H9 (cell line): ENCODE data around the gene CCDC40. TPM values are rescaled to one million over a fixed set of nuclear protein-coding genes. Genes with fewer than 3 reads are reported as not detected.

Experiments
- DNase-seq: peaks from one replicate; pipeline ENCODE4 v3.0.0-alpha.2; 2017
- H2AFZ ChIP-seq: one replicate; pipeline ENCODE4 v1.6.1; 2013; ENCODE audit warnings: mild to moderate bottlenecking, low read length, control low read depth, moderate library complexity
- H2AK5ac ChIP-seq: 2 replicates; pipeline ENCODE4 v1.6.1; 2013; ENCODE audit warnings: low read length, control low read depth, mixed read lengths; ENCODE audit not compliant: insufficient read length
- H2BK120ac ChIP-seq: one replicate; pipeline ENCODE4 v1.6.1; 2013; ENCODE audit warnings: low read depth, mild to moderate bottlenecking, low read length, control low read depth, inconsistent platforms; ENCODE audit not compliant: poor library complexity, severe bottlenecking
- H2BK12ac ChIP-seq: 2 replicates; pipeline ENCODE4 v1.6.1; 2013; ENCODE audit warnings: low read length, control low read depth, mixed read lengths, low read depth; ENCODE audit not compliant: insufficient read length
- H2BK15ac ChIP-seq: 2 replicates; pipeline ENCODE4 v1.6.1; 2013; ENCODE audit warnings: low read depth, low read length, control low read depth
- H2BK20ac ChIP-seq: one replicate; pipeline ENCODE4 v1.6.1; 2013; ENCODE audit warnings: low read depth, mild to moderate bottlenecking, low read length, control low read depth, inconsistent platforms; ENCODE audit not compliant: poor library complexity, severe bottlenecking
- H2BK5ac ChIP-seq: 2 replicates; pipeline ENCODE4 v1.6.1; 2013; ENCODE audit warnings: low read length, control low read depth, mixed read lengths; ENCODE audit not compliant: insufficient read length
- H3K14ac ChIP-seq: 2 replicates; pipeline ENCODE4 v1.6.1; 2013; ENCODE audit warnings: low read length, control low read depth; ENCODE audit not compliant: insufficient read depth
- H3K18ac ChIP-seq: 2 replicates; pipeline ENCODE4 v1.6.1; 2013; ENCODE audit warnings: low read depth, mild to moderate bottlenecking, mixed read lengths, low read length, control low read depth; ENCODE audit not compliant: insufficient read length
- H3K23ac ChIP-seq: 2 replicates; pipeline ENCODE4 v1.6.1; 2013; ENCODE audit warnings: low read length, control low read depth, mixed read lengths, low read depth; ENCODE audit not compliant: insufficient read length
- H3K23me2 ChIP-seq: 2 replicates; pipeline ENCODE4 v1.6.1; 2013; ENCODE audit warnings: low read depth, mild to moderate bottlenecking, mixed read lengths, low read length, control low read depth; ENCODE audit not compliant: insufficient read length, poor library complexity, severe bottlenecking
- H3K27ac ChIP-seq: 2 replicates; pipeline ENCODE4 v1.5.1; 2013; ENCODE audit warnings: low read length, control low read depth, mixed read lengths, low read depth; ENCODE audit not compliant: insufficient read length
- H3K27me3 ChIP-seq: 2 replicates; pipeline ENCODE4 v1.6.1; 2013; ENCODE audit warnings: low read length, control low read depth, inconsistent platforms; ENCODE audit not compliant: insufficient read depth
- H3K4ac ChIP-seq: 2 replicates; pipeline ENCODE4 v1.6.1; 2013; ENCODE audit warnings: low read depth, mild to moderate bottlenecking, control low read depth, inconsistent platforms, low read length, moderate library complexity
- H3K4me1 ChIP-seq: 2 replicates; pipeline ENCODE4 v1.6.1; 2013; ENCODE audit warnings: low read length, control low read depth, inconsistent platforms; ENCODE audit not compliant: insufficient read depth
- H3K4me2 ChIP-seq: 2 replicates; pipeline ENCODE4 v1.6.1; 2013; ENCODE audit warnings: low read length, control low read depth, mixed read lengths; ENCODE audit not compliant: insufficient read length, insufficient read depth
- H3K56ac ChIP-seq: 2 replicates; pipeline ENCODE4 v1.6.1; 2013; ENCODE audit warnings: low read depth, mild to moderate bottlenecking, mixed read lengths, low read length, control low read depth; ENCODE audit not compliant: insufficient read length
- H3K79me1 ChIP-seq: 2 replicates; pipeline ENCODE4 v1.6.1; 2013; ENCODE audit warnings: low read depth, mild to moderate bottlenecking, moderate library complexity, low read length, control low read depth, inconsistent platforms; ENCODE audit not compliant: insufficient read depth, poor library complexity, severe bottlenecking
- H3K79me2 ChIP-seq: 2 replicates; pipeline ENCODE4 v1.6.1; 2013; ENCODE audit warnings: low read length, control low read depth, inconsistent platforms; ENCODE audit not compliant: insufficient read depth
- H3K9ac ChIP-seq: 2 replicates; pipeline ENCODE4 v1.6.1; 2013; ENCODE audit warnings: low read length, control low read depth, mixed read lengths; ENCODE audit not compliant: insufficient read length; ENCODE audit errors: extremely low read depth
- H3K9me3 ChIP-seq: one replicate; pipeline ENCODE4 v1.6.1; 2013; ENCODE audit warnings: low read depth, low read length, inconsistent platforms; ENCODE audit not compliant: control insufficient read depth
- H3T11ph ChIP-seq: one replicate; pipeline ENCODE4 v1.6.1; 2013; ENCODE audit warnings: mild to moderate bottlenecking, low read length, control low read depth, inconsistent platforms
- H4K20me1 ChIP-seq: one replicate; pipeline ENCODE4 v1.6.1; 2013; ENCODE audit not compliant: control insufficient read depth, insufficient read length, insufficient read depth
- H4K5ac ChIP-seq: 2 replicates; pipeline ENCODE4 v1.6.1; 2013; ENCODE audit warnings: low read depth, mild to moderate bottlenecking, mixed read lengths, low read length, control low read depth; ENCODE audit not compliant: insufficient read length
- H4K8ac ChIP-seq: replicated peaks from 2 replicates; pipeline ENCODE4 v1.6.1; 2013; ENCODE audit warnings: low read length, control low read depth, mixed read lengths, low read depth; ENCODE audit not compliant: insufficient read length
- H4K91ac ChIP-seq: 2 replicates; pipeline ENCODE4 v1.6.1; 2013; ENCODE audit warnings: low read depth, mild to moderate bottlenecking, moderate library complexity, mixed read lengths, low read length, control low read depth; ENCODE audit not compliant: insufficient read length
- H3K27ac Mint-ChIP-seq, 3 experiments: 2 replicates in 2 of 3; 3 replicates in 1 of 3; pipeline ENCODE4 v1.8.0; 2020 to 2021; ENCODE audit warnings: mixed read lengths in 3 of 3, mild to moderate bottlenecking in 1 of 3, moderate library complexity in 1 of 3
- H3K27me3 Mint-ChIP-seq: 2 replicates; pipeline ENCODE4 v1.8.0; 2021; ENCODE audit warnings: low read depth, mild to moderate bottlenecking, moderate library complexity, mixed read lengths
- H3K36me3 Mint-ChIP-seq, 3 experiments: 2 replicates in 2 of 3; 3 replicates in 1 of 3; pipeline ENCODE4 v1.8.0; 2020 to 2021; ENCODE audit warnings: low read depth in 3 of 3, mixed read lengths in 3 of 3; ENCODE audit not compliant: insufficient read depth in 1 of 3
- H3K4me1 Mint-ChIP-seq, 2 experiments: 2 replicates each; pipeline ENCODE4 v1.8.0; 2020; ENCODE audit warnings: mixed read lengths in 2 of 2
- H3K4me3 Mint-ChIP-seq, 2 experiments: 2 replicates in 1 of 2; 3 replicates in 1 of 2; pipeline ENCODE4 v1.8.0; 2020 to 2021; ENCODE audit warnings: mild to moderate bottlenecking in 2 of 2, mixed read lengths in 2 of 2, moderate library complexity in 1 of 2
- H3K9me3 Mint-ChIP-seq, 2 experiments: 2 replicates in 1 of 2; 3 replicates in 1 of 2; pipeline ENCODE4 v1.8.0; 2020; ENCODE audit warnings: mild to moderate bottlenecking in 2 of 2, mixed read lengths in 2 of 2, moderate library complexity in 1 of 2
- CTCF ChIP-seq: fragments of 200-600 bp; sonication (generic); conservative IDR thresholded peaks from 3 replicates; pipeline ENCODE4 v1.8.0; 2021; ENCODE audit warnings: antibody characterized with exemption, mild to moderate bottlenecking
- WGBS: extraction: QIAGEN DNeasy Blood & Tissue Kit; methylation state at CpG from one replicate; pipeline ENCODE4 v1.1.7; 2013; ENCODE audit warnings: missing lambda C conversion rate, low lambda C conversion rate, mixed read lengths; ENCODE audit not compliant: insufficient read length; ENCODE audit errors: extremely low coverage; 5-methylcytosine and 5-hydroxymethylcytosine counted together
- total RNA-seq: library from RNA; stranded (reverse); gene quantifications from 2 replicates; pipeline ENCODE4 v1.2.1, GENCODE V29; 2021

The CCDC40 gene
- total RNA-seq, 1 experiment from 2014 or later = 8.9 TPM

- H3K27ac Mint-ChIP-seq = no peak overlapping the region
- WGBS = no CpG with 5 or more reads among the region's 2 CpGs
- H2BK15ac ChIP-seq = no peak overlapping the region
These were observed 14.8 kb upstream of the CCDC40 start for GRCh38 chr17:80021600-80021999.

More at GRCh38 chr17:80021600-80021999, 14.8 kb upstream of the CCDC40 start:
- Histone ChIP-seq H4K8ac (no peak overlapping the region), H2BK120ac (no peak overlapping the region), H3K4me2 (no peak overlapping the region), H3K14ac (no peak overlapping the region), H3K23ac (no peak overlapping the region), H3T11ph (no peak overlapping the region), H4K20me1 (peaks cover 9% of the 10 kb centered on the region), H2AK5ac (no peak overlapping the region), H3K23me2 (no peaks in the 10 kb centered on the region), H3K9ac (no peak overlapping the region), H4K91ac (no peak overlapping the region), H3K56ac (no peak overlapping the region), H3K4ac (no peak overlapping the region), H3K18ac (no peak overlapping the region), H3K4me1 (peaks cover 3% of the 10 kb centered on the region; the same call in 1 of the 2 replicates), H3K27me3 (no peaks in the 10 kb centered on the region), H3K79me2 (peaks cover 10% of the 10 kb centered on the region; the same call in 1 of the 2 replicates), H2BK5ac (no peak overlapping the region), H3K9me3 (no peaks in the 10 kb centered on the region), H4K5ac (no peak overlapping the region), H2BK12ac (no peak overlapping the region), H3K27ac (no peak overlapping the region), H3K79me1 (peaks cover 4% of the 10 kb centered on the region), H2BK20ac (no peak overlapping the region), H2AFZ (no peak overlapping the region)
- Mint-ChIP-seq H3K4me3 (no peak overlapping the region), H3K27me3 (no peaks in the 10 kb centered on the region), H3K9me3 (peaks cover 0 to 3% of the 10 kb centered on the region in 2 experiments; a peak in 1 of 5 replicates), H3K36me3 (peaks cover 6 to 18% (median 9%) of the 10 kb centered on the region in 3 experiments; a peak in 5 of 7 replicates), H3K4me1 (peaks cover 5 to 10% of the 10 kb centered on the region in 2 experiments; a peak in 2 of 4 replicates)
- no peak for DNase-seq
- no peak for TF ChIP-seq CTCF
